H9 (cell line): ENCODE data around the gene RAB2B. TPM values are rescaled to one million over a fixed set of nuclear protein-coding genes. Genes with fewer than 3 reads are reported as not detected.

Experiments
- DNase-seq: peaks from one replicate; pipeline ENCODE4 v3.0.0-alpha.2; 2017
- H2AFZ ChIP-seq: one replicate; pipeline ENCODE4 v1.6.1; 2013; ENCODE audit warnings: mild to moderate bottlenecking, low read length, control low read depth, moderate library complexity
- H2AK5ac ChIP-seq: 2 replicates; pipeline ENCODE4 v1.6.1; 2013; ENCODE audit warnings: low read length, control low read depth, mixed read lengths; ENCODE audit not compliant: insufficient read length
- H2BK120ac ChIP-seq: one replicate; pipeline ENCODE4 v1.6.1; 2013; ENCODE audit warnings: low read depth, mild to moderate bottlenecking, low read length, control low read depth, inconsistent platforms; ENCODE audit not compliant: poor library complexity, severe bottlenecking
- H2BK12ac ChIP-seq: 2 replicates; pipeline ENCODE4 v1.6.1; 2013; ENCODE audit warnings: low read length, control low read depth, mixed read lengths, low read depth; ENCODE audit not compliant: insufficient read length
- H2BK15ac ChIP-seq: 2 replicates; pipeline ENCODE4 v1.6.1; 2013; ENCODE audit warnings: low read depth, low read length, control low read depth
- H2BK20ac ChIP-seq: one replicate; pipeline ENCODE4 v1.6.1; 2013; ENCODE audit warnings: low read depth, mild to moderate bottlenecking, low read length, control low read depth, inconsistent platforms; ENCODE audit not compliant: poor library complexity, severe bottlenecking
- H2BK5ac ChIP-seq: 2 replicates; pipeline ENCODE4 v1.6.1; 2013; ENCODE audit warnings: low read length, control low read depth, mixed read lengths; ENCODE audit not compliant: insufficient read length
- H3K14ac ChIP-seq: 2 replicates; pipeline ENCODE4 v1.6.1; 2013; ENCODE audit warnings: low read length, control low read depth; ENCODE audit not compliant: insufficient read depth
- H3K18ac ChIP-seq: 2 replicates; pipeline ENCODE4 v1.6.1; 2013; ENCODE audit warnings: low read depth, mild to moderate bottlenecking, mixed read lengths, low read length, control low read depth; ENCODE audit not compliant: insufficient read length
- H3K23ac ChIP-seq: 2 replicates; pipeline ENCODE4 v1.6.1; 2013; ENCODE audit warnings: low read length, control low read depth, mixed read lengths, low read depth; ENCODE audit not compliant: insufficient read length
- H3K23me2 ChIP-seq: 2 replicates; pipeline ENCODE4 v1.6.1; 2013; ENCODE audit warnings: low read depth, mild to moderate bottlenecking, mixed read lengths, low read length, control low read depth; ENCODE audit not compliant: insufficient read length, poor library complexity, severe bottlenecking
- H3K27ac ChIP-seq: 2 replicates; pipeline ENCODE4 v1.5.1; 2013; ENCODE audit warnings: low read length, control low read depth, mixed read lengths, low read depth; ENCODE audit not compliant: insufficient read length
- H3K27me3 ChIP-seq: 2 replicates; pipeline ENCODE4 v1.6.1; 2013; ENCODE audit warnings: low read length, control low read depth, inconsistent platforms; ENCODE audit not compliant: insufficient read depth
- H3K4ac ChIP-seq: 2 replicates; pipeline ENCODE4 v1.6.1; 2013; ENCODE audit warnings: low read depth, mild to moderate bottlenecking, control low read depth, inconsistent platforms, low read length, moderate library complexity
- H3K4me1 ChIP-seq: 2 replicates; pipeline ENCODE4 v1.6.1; 2013; ENCODE audit warnings: low read length, control low read depth, inconsistent platforms; ENCODE audit not compliant: insufficient read depth
- H3K4me2 ChIP-seq: 2 replicates; pipeline ENCODE4 v1.6.1; 2013; ENCODE audit warnings: low read length, control low read depth, mixed read lengths; ENCODE audit not compliant: insufficient read length, insufficient read depth
- H3K56ac ChIP-seq: 2 replicates; pipeline ENCODE4 v1.6.1; 2013; ENCODE audit warnings: low read depth, mild to moderate bottlenecking, mixed read lengths, low read length, control low read depth; ENCODE audit not compliant: insufficient read length
- H3K79me1 ChIP-seq: 2 replicates; pipeline ENCODE4 v1.6.1; 2013; ENCODE audit warnings: low read depth, mild to moderate bottlenecking, moderate library complexity, low read length, control low read depth, inconsistent platforms; ENCODE audit not compliant: insufficient read depth, poor library complexity, severe bottlenecking
- H3K79me2 ChIP-seq: 2 replicates; pipeline ENCODE4 v1.6.1; 2013; ENCODE audit warnings: low read length, control low read depth, inconsistent platforms; ENCODE audit not compliant: insufficient read depth
- H3K9ac ChIP-seq: 2 replicates; pipeline ENCODE4 v1.6.1; 2013; ENCODE audit warnings: low read length, control low read depth, mixed read lengths; ENCODE audit not compliant: insufficient read length; ENCODE audit errors: extremely low read depth
- H3K9me3 ChIP-seq: one replicate; pipeline ENCODE4 v1.6.1; 2013; ENCODE audit warnings: low read depth, low read length, inconsistent platforms; ENCODE audit not compliant: control insufficient read depth
- H3T11ph ChIP-seq: one replicate; pipeline ENCODE4 v1.6.1; 2013; ENCODE audit warnings: mild to moderate bottlenecking, low read length, control low read depth, inconsistent platforms
- H4K20me1 ChIP-seq: one replicate; pipeline ENCODE4 v1.6.1; 2013; ENCODE audit not compliant: control insufficient read depth, insufficient read length, insufficient read depth
- H4K5ac ChIP-seq: 2 replicates; pipeline ENCODE4 v1.6.1; 2013; ENCODE audit warnings: low read depth, mild to moderate bottlenecking, mixed read lengths, low read length, control low read depth; ENCODE audit not compliant: insufficient read length
- H4K8ac ChIP-seq: replicated peaks from 2 replicates; pipeline ENCODE4 v1.6.1; 2013; ENCODE audit warnings: low read length, control low read depth, mixed read lengths, low read depth; ENCODE audit not compliant: insufficient read length
- H4K91ac ChIP-seq: 2 replicates; pipeline ENCODE4 v1.6.1; 2013; ENCODE audit warnings: low read depth, mild to moderate bottlenecking, moderate library complexity, mixed read lengths, low read length, control low read depth; ENCODE audit not compliant: insufficient read length
- H3K27ac Mint-ChIP-seq, 3 experiments: 2 replicates in 2 of 3; 3 replicates in 1 of 3; pipeline ENCODE4 v1.8.0; 2020 to 2021; ENCODE audit warnings: mixed read lengths in 3 of 3, mild to moderate bottlenecking in 1 of 3, moderate library complexity in 1 of 3
- H3K27me3 Mint-ChIP-seq: 2 replicates; pipeline ENCODE4 v1.8.0; 2021; ENCODE audit warnings: low read depth, mild to moderate bottlenecking, moderate library complexity, mixed read lengths
- H3K36me3 Mint-ChIP-seq, 3 experiments: 2 replicates in 2 of 3; 3 replicates in 1 of 3; pipeline ENCODE4 v1.8.0; 2020 to 2021; ENCODE audit warnings: low read depth in 3 of 3, mixed read lengths in 3 of 3; ENCODE audit not compliant: insufficient read depth in 1 of 3
- H3K4me1 Mint-ChIP-seq, 2 experiments: 2 replicates each; pipeline ENCODE4 v1.8.0; 2020; ENCODE audit warnings: mixed read lengths in 2 of 2
- H3K4me3 Mint-ChIP-seq, 2 experiments: 2 replicates in 1 of 2; 3 replicates in 1 of 2; pipeline ENCODE4 v1.8.0; 2020 to 2021; ENCODE audit warnings: mild to moderate bottlenecking in 2 of 2, mixed read lengths in 2 of 2, moderate library complexity in 1 of 2
- H3K9me3 Mint-ChIP-seq, 2 experiments: 2 replicates in 1 of 2; 3 replicates in 1 of 2; pipeline ENCODE4 v1.8.0; 2020; ENCODE audit warnings: mild to moderate bottlenecking in 2 of 2, mixed read lengths in 2 of 2, moderate library complexity in 1 of 2
- WGBS: extraction: QIAGEN DNeasy Blood & Tissue Kit; methylation state at CpG from one replicate; pipeline ENCODE4 v1.1.7; 2013; ENCODE audit warnings: missing lambda C conversion rate, low lambda C conversion rate, mixed read lengths; ENCODE audit not compliant: insufficient read length; ENCODE audit errors: extremely low coverage; 5-methylcytosine and 5-hydroxymethylcytosine counted together
- total RNA-seq: library from RNA; stranded (reverse); gene quantifications from 2 replicates; pipeline ENCODE4 v1.2.1, GENCODE V29; 2021
- TF ChIP-seq, protein P1 (sequence below): fragments of 200-600 bp; sonication (generic); conservative IDR thresholded peaks from 3 replicates; pipeline ENCODE4 v1.8.0; 2021; ENCODE audit warnings: antibody characterized with exemption, mild to moderate bottlenecking

RAB2B gene
- total RNA-seq, 1 experiment from 2014 or later, result 27.9 TPM

- H3T11ph ChIP-seq, result no peak overlapping the region
- H2BK20ac ChIP-seq, result no peak overlapping the region
- H3K4me2 ChIP-seq, result peak overlapping the region; percentile 100
- Mint-ChIP-seq H3K27me3 (no peaks in the 10 kb centered on the region), H3K36me3 (peaks cover 11 to 39% (median 32%) of the 10 kb centered on the region in 3 experiments), H3K4me1 (peaks cover 11 to 20% of the 10 kb centered on the region in 2 experiments), H3K27ac (peak overlapping the region; percentile 97 to 100 (median 98)), H3K4me3 (peak overlapping the region; percentile 94 to 96), H3K9me3 (no peaks in the 10 kb centered on the region; a peak in 1 of 5 replicates)
- H2BK5ac ChIP-seq, result peak overlapping the region; percentile 82
- H4K20me1 ChIP-seq, result no peaks in the 10 kb centered on the region
- no peak overlapping the region for H2BK120ac ChIP-seq
- H3K18ac ChIP-seq, result peak overlapping the region; percentile 83
- no peak overlapping the region for H4K8ac ChIP-seq
- H3K56ac ChIP-seq, result no peak overlapping the region
- no peaks in the 10 kb centered on the region; the same call in 1 of the 2 replicates for H3K4me1 ChIP-seq
- H2BK15ac ChIP-seq, result no peak overlapping the region
- peak overlapping the region; percentile 23 for H4K5ac ChIP-seq
- peak overlapping the region; percentile 51 for H3K27ac ChIP-seq
- H4K91ac ChIP-seq, result no peak overlapping the region
- peak overlapping the region; percentile 99 for H3K9ac ChIP-seq
- H3K9me3 ChIP-seq, result no peaks in the 10 kb centered on the region
- H2AK5ac ChIP-seq, result no peak overlapping the region
- peaks cover 8% of the 10 kb centered on the region for H3K23me2 ChIP-seq
- no peak overlapping the region; the same call in 1 of the 2 replicates for H3K4ac ChIP-seq
- TF ChIP-seq, protein P1, sequence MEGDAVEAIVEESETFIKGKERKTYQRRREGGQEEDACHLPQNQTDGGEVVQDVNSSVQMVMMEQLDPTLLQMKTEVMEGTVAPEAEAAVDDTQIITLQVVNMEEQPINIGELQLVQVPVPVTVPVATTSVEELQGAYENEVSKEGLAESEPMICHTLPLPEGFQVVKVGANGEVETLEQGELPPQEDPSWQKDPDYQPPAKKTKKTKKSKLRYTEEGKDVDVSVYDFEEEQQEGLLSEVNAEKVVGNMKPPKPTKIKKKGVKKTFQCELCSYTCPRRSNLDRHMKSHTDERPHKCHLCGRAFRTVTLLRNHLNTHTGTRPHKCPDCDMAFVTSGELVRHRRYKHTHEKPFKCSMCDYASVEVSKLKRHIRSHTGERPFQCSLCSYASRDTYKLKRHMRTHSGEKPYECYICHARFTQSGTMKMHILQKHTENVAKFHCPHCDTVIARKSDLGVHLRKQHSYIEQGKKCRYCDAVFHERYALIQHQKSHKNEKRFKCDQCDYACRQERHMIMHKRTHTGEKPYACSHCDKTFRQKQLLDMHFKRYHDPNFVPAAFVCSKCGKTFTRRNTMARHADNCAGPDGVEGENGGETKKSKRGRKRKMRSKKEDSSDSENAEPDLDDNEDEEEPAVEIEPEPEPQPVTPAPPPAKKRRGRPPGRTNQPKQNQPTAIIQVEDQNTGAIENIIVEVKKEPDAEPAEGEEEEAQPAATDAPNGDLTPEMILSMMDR, result no peak
- WGBS, result no CpG with 5 or more reads among the region's 17 CpGs
- peaks cover 24% of the 10 kb centered on the region for H3K79me2 ChIP-seq
- no peaks in the 10 kb centered on the region for H3K27me3 ChIP-seq
- H2AFZ ChIP-seq, result no peak overlapping the region
- DNase-seq, result no peak
- peaks cover 7% of the 10 kb centered on the region for H3K79me1 ChIP-seq
- peak overlapping the region; percentile 92 for H3K14ac ChIP-seq
- H2BK12ac ChIP-seq, result no peak overlapping the region
- H3K23ac ChIP-seq, result no peak overlapping the region
These were observed 21.2 kb downstream of the RAB2B start for GRCh38 chr14:21455592-21455911.
